H9 (cell line): ENCODE data around the gene SMIM22. TPM values are rescaled to one million over a fixed set of nuclear protein-coding genes. Genes with fewer than 3 reads are reported as not detected.

Source experiments
- DNase-seq: peaks from one replicate; pipeline ENCODE4 v3.0.0-alpha.2; 2017
- H2AFZ ChIP-seq: one replicate; pipeline ENCODE4 v1.6.1; 2013; ENCODE audit warnings: mild to moderate bottlenecking, low read length, control low read depth, moderate library complexity
- H2AK5ac ChIP-seq: 2 replicates; pipeline ENCODE4 v1.6.1; 2013; ENCODE audit warnings: low read length, control low read depth, mixed read lengths; ENCODE audit not compliant: insufficient read length
- H2BK120ac ChIP-seq: one replicate; pipeline ENCODE4 v1.6.1; 2013; ENCODE audit warnings: low read depth, mild to moderate bottlenecking, low read length, control low read depth, inconsistent platforms; ENCODE audit not compliant: poor library complexity, severe bottlenecking
- H2BK12ac ChIP-seq: 2 replicates; pipeline ENCODE4 v1.6.1; 2013; ENCODE audit warnings: low read length, control low read depth, mixed read lengths, low read depth; ENCODE audit not compliant: insufficient read length
- H2BK15ac ChIP-seq: 2 replicates; pipeline ENCODE4 v1.6.1; 2013; ENCODE audit warnings: low read depth, low read length, control low read depth
- H2BK20ac ChIP-seq: one replicate; pipeline ENCODE4 v1.6.1; 2013; ENCODE audit warnings: low read depth, mild to moderate bottlenecking, low read length, control low read depth, inconsistent platforms; ENCODE audit not compliant: poor library complexity, severe bottlenecking
- H2BK5ac ChIP-seq: 2 replicates; pipeline ENCODE4 v1.6.1; 2013; ENCODE audit warnings: low read length, control low read depth, mixed read lengths; ENCODE audit not compliant: insufficient read length
- H3K14ac ChIP-seq: 2 replicates; pipeline ENCODE4 v1.6.1; 2013; ENCODE audit warnings: low read length, control low read depth; ENCODE audit not compliant: insufficient read depth
- H3K18ac ChIP-seq: 2 replicates; pipeline ENCODE4 v1.6.1; 2013; ENCODE audit warnings: low read depth, mild to moderate bottlenecking, mixed read lengths, low read length, control low read depth; ENCODE audit not compliant: insufficient read length
- H3K23ac ChIP-seq: 2 replicates; pipeline ENCODE4 v1.6.1; 2013; ENCODE audit warnings: low read length, control low read depth, mixed read lengths, low read depth; ENCODE audit not compliant: insufficient read length
- H3K23me2 ChIP-seq: 2 replicates; pipeline ENCODE4 v1.6.1; 2013; ENCODE audit warnings: low read depth, mild to moderate bottlenecking, mixed read lengths, low read length, control low read depth; ENCODE audit not compliant: insufficient read length, poor library complexity, severe bottlenecking
- H3K27ac ChIP-seq: 2 replicates; pipeline ENCODE4 v1.5.1; 2013; ENCODE audit warnings: low read length, control low read depth, mixed read lengths, low read depth; ENCODE audit not compliant: insufficient read length
- H3K27me3 ChIP-seq: 2 replicates; pipeline ENCODE4 v1.6.1; 2013; ENCODE audit warnings: low read length, control low read depth, inconsistent platforms; ENCODE audit not compliant: insufficient read depth
- H3K4ac ChIP-seq: 2 replicates; pipeline ENCODE4 v1.6.1; 2013; ENCODE audit warnings: low read depth, mild to moderate bottlenecking, control low read depth, inconsistent platforms, low read length, moderate library complexity
- H3K4me1 ChIP-seq: 2 replicates; pipeline ENCODE4 v1.6.1; 2013; ENCODE audit warnings: low read length, control low read depth, inconsistent platforms; ENCODE audit not compliant: insufficient read depth
- H3K4me2 ChIP-seq: 2 replicates; pipeline ENCODE4 v1.6.1; 2013; ENCODE audit warnings: low read length, control low read depth, mixed read lengths; ENCODE audit not compliant: insufficient read length, insufficient read depth
- H3K56ac ChIP-seq: 2 replicates; pipeline ENCODE4 v1.6.1; 2013; ENCODE audit warnings: low read depth, mild to moderate bottlenecking, mixed read lengths, low read length, control low read depth; ENCODE audit not compliant: insufficient read length
- H3K79me1 ChIP-seq: 2 replicates; pipeline ENCODE4 v1.6.1; 2013; ENCODE audit warnings: low read depth, mild to moderate bottlenecking, moderate library complexity, low read length, control low read depth, inconsistent platforms; ENCODE audit not compliant: insufficient read depth, poor library complexity, severe bottlenecking
- H3K79me2 ChIP-seq: 2 replicates; pipeline ENCODE4 v1.6.1; 2013; ENCODE audit warnings: low read length, control low read depth, inconsistent platforms; ENCODE audit not compliant: insufficient read depth
- H3K9ac ChIP-seq: 2 replicates; pipeline ENCODE4 v1.6.1; 2013; ENCODE audit warnings: low read length, control low read depth, mixed read lengths; ENCODE audit not compliant: insufficient read length; ENCODE audit errors: extremely low read depth
- H3K9me3 ChIP-seq: one replicate; pipeline ENCODE4 v1.6.1; 2013; ENCODE audit warnings: low read depth, low read length, inconsistent platforms; ENCODE audit not compliant: control insufficient read depth
- H3T11ph ChIP-seq: one replicate; pipeline ENCODE4 v1.6.1; 2013; ENCODE audit warnings: mild to moderate bottlenecking, low read length, control low read depth, inconsistent platforms
- H4K20me1 ChIP-seq: one replicate; pipeline ENCODE4 v1.6.1; 2013; ENCODE audit not compliant: control insufficient read depth, insufficient read length, insufficient read depth
- H4K5ac ChIP-seq: 2 replicates; pipeline ENCODE4 v1.6.1; 2013; ENCODE audit warnings: low read depth, mild to moderate bottlenecking, mixed read lengths, low read length, control low read depth; ENCODE audit not compliant: insufficient read length
- H4K8ac ChIP-seq: replicated peaks from 2 replicates; pipeline ENCODE4 v1.6.1; 2013; ENCODE audit warnings: low read length, control low read depth, mixed read lengths, low read depth; ENCODE audit not compliant: insufficient read length
- H4K91ac ChIP-seq: 2 replicates; pipeline ENCODE4 v1.6.1; 2013; ENCODE audit warnings: low read depth, mild to moderate bottlenecking, moderate library complexity, mixed read lengths, low read length, control low read depth; ENCODE audit not compliant: insufficient read length
- H3K27ac Mint-ChIP-seq, 3 experiments: 2 replicates in 2 of 3; 3 replicates in 1 of 3; pipeline ENCODE4 v1.8.0; 2020 to 2021; ENCODE audit warnings: mixed read lengths in 3 of 3, mild to moderate bottlenecking in 1 of 3, moderate library complexity in 1 of 3
- H3K27me3 Mint-ChIP-seq: 2 replicates; pipeline ENCODE4 v1.8.0; 2021; ENCODE audit warnings: low read depth, mild to moderate bottlenecking, moderate library complexity, mixed read lengths
- H3K36me3 Mint-ChIP-seq, 3 experiments: 2 replicates in 2 of 3; 3 replicates in 1 of 3; pipeline ENCODE4 v1.8.0; 2020 to 2021; ENCODE audit warnings: low read depth in 3 of 3, mixed read lengths in 3 of 3; ENCODE audit not compliant: insufficient read depth in 1 of 3
- H3K4me1 Mint-ChIP-seq, 2 experiments: 2 replicates each; pipeline ENCODE4 v1.8.0; 2020; ENCODE audit warnings: mixed read lengths in 2 of 2
- H3K4me3 Mint-ChIP-seq, 2 experiments: 2 replicates in 1 of 2; 3 replicates in 1 of 2; pipeline ENCODE4 v1.8.0; 2020 to 2021; ENCODE audit warnings: mild to moderate bottlenecking in 2 of 2, mixed read lengths in 2 of 2, moderate library complexity in 1 of 2
- H3K9me3 Mint-ChIP-seq, 2 experiments: 2 replicates in 1 of 2; 3 replicates in 1 of 2; pipeline ENCODE4 v1.8.0; 2020; ENCODE audit warnings: mild to moderate bottlenecking in 2 of 2, mixed read lengths in 2 of 2, moderate library complexity in 1 of 2
- CTCF ChIP-seq: fragments of 200-600 bp; sonication (generic); conservative IDR thresholded peaks from 3 replicates; pipeline ENCODE4 v1.8.0; 2021; ENCODE audit warnings: antibody characterized with exemption, mild to moderate bottlenecking
- WGBS: extraction: QIAGEN DNeasy Blood & Tissue Kit; methylation state at CpG from one replicate; pipeline ENCODE4 v1.1.7; 2013; ENCODE audit warnings: missing lambda C conversion rate, low lambda C conversion rate, mixed read lengths; ENCODE audit not compliant: insufficient read length; ENCODE audit errors: extremely low coverage; 5-methylcytosine and 5-hydroxymethylcytosine counted together
- total RNA-seq: library from RNA; stranded (reverse); gene quantifications from 2 replicates; pipeline ENCODE4 v1.2.1, GENCODE V29; 2021

SMIM22 gene
- total RNA-seq, 1 experiment from 2014 or later = not detected

DNA sequence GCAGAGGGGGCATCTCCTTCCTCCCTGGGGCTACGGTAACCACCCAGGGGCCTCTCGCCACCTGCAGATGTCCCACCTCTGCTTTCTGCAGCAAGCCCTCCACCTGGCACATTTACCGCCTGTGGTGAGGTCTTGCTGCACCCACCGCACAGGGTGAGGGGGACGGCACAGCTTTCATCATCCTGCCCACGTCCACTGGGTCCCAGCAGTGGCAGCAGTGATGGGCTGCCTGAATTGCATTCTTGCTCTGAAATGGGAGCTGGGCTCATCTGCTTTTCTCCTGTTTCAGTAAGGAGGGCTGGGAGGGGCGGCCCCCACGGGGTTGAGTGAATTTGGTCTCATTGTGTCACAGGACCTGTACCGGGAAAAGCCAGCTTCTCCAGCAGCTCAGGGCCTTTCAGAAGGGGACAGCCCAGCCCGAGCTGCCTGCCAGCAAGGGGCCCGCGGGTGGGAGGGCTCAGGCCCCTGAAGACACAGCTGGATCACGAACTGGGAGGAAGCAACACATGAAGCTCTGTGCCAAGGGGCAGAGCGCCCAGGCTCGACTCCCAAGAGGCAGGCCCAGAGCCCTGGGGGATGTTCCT, 48.1 kb upstream of the SMIM22 start:
- no peaks in the 10 kb centered on the region for H3K23me2 ChIP-seq
- H4K20me1 ChIP-seq = no peaks in the 10 kb centered on the region
- no peaks in the 10 kb centered on the region for H3K79me1 ChIP-seq
- H3K4me1 ChIP-seq = no peaks in the 10 kb centered on the region
- no peak overlapping the region for H3K4me3 Mint-ChIP-seq
- H2BK5ac ChIP-seq = no peak overlapping the region
- H2AFZ ChIP-seq = no peak overlapping the region
- no peak for DNase-seq
- H2BK12ac ChIP-seq = no peak overlapping the region
- no peak overlapping the region for H2BK120ac ChIP-seq
- WGBS = no CpG with 5 or more reads among the region's 15 CpGs
- no peak overlapping the region for H4K8ac ChIP-seq
- H2BK20ac ChIP-seq = no peak overlapping the region
- TF ChIP-seq CTCF = no peak
- no peak overlapping the region for H3K4me2 ChIP-seq
- H3K36me3 Mint-ChIP-seq = peaks cover 3 to 16% (median 12%) of the 10 kb centered on the region in 3 experiments; a peak in 6 of 7 replicates
- no peak overlapping the region for H4K91ac ChIP-seq
- no peak overlapping the region for H3T11ph ChIP-seq
- H3K4me1 Mint-ChIP-seq = peaks cover 16 to 27% of the 10 kb centered on the region in 2 experiments
- no peaks in the 10 kb centered on the region for H3K9me3 Mint-ChIP-seq
- H3K9ac ChIP-seq = no peak overlapping the region
- no peak overlapping the region for H3K18ac ChIP-seq
- no peaks in the 10 kb centered on the region for H3K79me2 ChIP-seq
- no peak overlapping the region for H3K56ac ChIP-seq
- H3K4ac ChIP-seq = no peak overlapping the region
- H3K27me3 Mint-ChIP-seq = no peaks in the 10 kb centered on the region; the same call in 1 of the 2 replicates
- no peak overlapping the region for H2AK5ac ChIP-seq
- H3K27ac ChIP-seq = no peak overlapping the region
- no peaks in the 10 kb centered on the region for H3K27me3 ChIP-seq
- H2BK15ac ChIP-seq = no peak overlapping the region
- no peak overlapping the region for H4K5ac ChIP-seq
- H3K27ac Mint-ChIP-seq = peak overlapping the region in 1 of 3 experiments; percentile 40; a peak in 1 of 7 replicates
- no peak overlapping the region for H3K14ac ChIP-seq
- H3K23ac ChIP-seq = no peak overlapping the region
- no peaks in the 10 kb centered on the region for H3K9me3 ChIP-seq
